ENCODE results near the gene FBN1.

FBN1 gene

GRCh38 chr15:48473667-48474066 is 171.8 kb downstream of the FBN1 start:
- no peak for DNase-seq (ENCODE audit: low read depth in 3 of 3, low spot score in 1 of 3)

- DNase-seq (ENCODE audit: low read depth in 3 of 3, low spot score in 1 of 3): no peak
Observed at GRCh38 chr15:48472756-48473155, 172.8 kb downstream of the FBN1 start.

DNA sequence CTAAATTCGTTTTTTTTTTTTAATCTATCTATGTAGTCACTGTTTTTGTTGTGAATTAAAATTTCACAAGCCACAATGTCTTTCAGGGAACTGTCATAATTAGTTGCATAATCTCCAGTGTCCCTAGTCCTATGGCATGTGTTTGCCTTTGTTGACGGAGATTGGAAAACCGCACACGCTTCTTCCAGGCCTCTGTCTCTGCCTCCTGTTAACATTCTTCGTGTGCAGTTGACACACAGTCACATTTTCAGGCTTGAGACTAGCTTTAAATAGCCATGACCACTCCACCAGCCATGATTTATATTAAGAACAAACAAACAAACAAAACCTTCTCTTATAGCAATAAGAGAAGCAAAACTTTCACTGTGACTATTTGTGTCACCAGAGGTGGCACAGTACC is 174.4 kb downstream of the FBN1 start:
- DNase-seq (ENCODE audit: low read depth in 3 of 3, low spot score in 1 of 3): no peak

DNA sequence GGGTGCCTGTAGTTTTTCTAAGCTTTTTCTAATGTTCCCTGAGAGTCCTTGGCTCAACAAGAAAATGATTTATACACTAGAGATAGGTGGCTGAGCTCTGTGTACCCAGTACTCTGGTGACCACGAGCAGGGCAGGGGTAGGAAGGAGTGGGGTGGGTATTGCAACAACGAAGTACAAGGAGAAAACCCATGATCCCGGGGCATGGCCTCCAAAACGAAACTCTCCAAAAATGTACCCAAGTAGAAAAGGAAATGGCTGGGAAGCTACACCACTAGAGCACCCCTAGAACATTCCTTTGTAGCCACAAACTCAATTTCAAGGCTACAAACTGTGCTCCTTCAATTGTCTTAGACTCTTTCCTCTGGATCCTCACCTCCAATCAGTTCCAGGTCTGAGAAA is 175.4 kb downstream of the FBN1 start:
- no peak for DNase-seq (ENCODE audit: low read depth in 3 of 3, low spot score in 1 of 3)

DNA sequence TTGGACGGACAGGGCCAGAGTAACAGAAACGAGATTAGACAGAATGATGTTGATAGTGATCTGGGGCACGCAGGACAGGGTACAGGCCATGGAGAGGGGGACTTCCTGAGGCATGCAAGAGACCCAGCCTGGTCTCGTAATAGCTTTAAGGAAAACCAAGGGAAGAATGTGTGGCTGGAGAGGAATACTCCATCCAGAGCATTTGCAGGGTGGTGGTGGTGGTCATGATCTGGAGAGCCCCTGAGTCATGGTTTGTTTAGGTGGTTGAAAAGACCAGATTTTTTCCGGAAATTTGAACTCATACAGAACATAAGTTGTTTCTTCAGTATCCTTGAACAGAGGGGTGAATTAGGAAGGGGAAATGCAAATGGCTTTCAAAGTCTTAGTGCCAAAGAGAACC is 175.8 kb downstream of the FBN1 start:
- no peak for DNase-seq (ENCODE audit: low read depth in 3 of 3, low spot score in 1 of 3)

- DNase-seq (ENCODE audit: low read depth in 3 of 3, low spot score in 1 of 3): no peak
Observed at GRCh38 chr15:48469271-48469670, 176.2 kb downstream of the FBN1 start.

DNA sequence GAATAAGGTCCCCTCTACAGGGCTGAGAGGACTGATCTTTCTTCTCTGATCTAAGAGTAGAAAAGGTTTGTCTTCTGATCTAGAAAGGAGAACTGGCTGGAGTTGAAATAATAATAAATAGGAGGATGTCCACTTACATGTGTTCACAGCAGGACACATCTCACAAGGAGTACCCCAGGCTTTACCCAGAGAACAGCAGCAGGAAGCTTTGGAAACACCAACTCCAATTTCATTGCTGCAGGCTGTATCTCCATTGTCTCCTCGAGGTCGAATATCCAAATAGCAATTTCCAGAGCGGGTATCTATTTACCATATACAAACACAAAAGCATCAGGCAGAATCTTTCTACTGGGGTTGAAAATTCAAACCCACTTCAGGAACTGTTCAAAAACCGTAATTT is 177.7 kb downstream of the FBN1 start:
- DNase-seq (ENCODE audit: low read depth in 3 of 3, low spot score in 1 of 3): no peak

- no peak for DNase-seq (ENCODE audit: low read depth in 3 of 3, low spot score in 1 of 3)
Observed at GRCh38 chr15:48466820-48467219, 178.7 kb downstream of the FBN1 start.

- DNase-seq (ENCODE audit: low read depth in 3 of 3, low spot score in 1 of 3): no peak
Observed at GRCh38 chr15:48466079-48466478, 179.4 kb downstream of the FBN1 start.

DNA sequence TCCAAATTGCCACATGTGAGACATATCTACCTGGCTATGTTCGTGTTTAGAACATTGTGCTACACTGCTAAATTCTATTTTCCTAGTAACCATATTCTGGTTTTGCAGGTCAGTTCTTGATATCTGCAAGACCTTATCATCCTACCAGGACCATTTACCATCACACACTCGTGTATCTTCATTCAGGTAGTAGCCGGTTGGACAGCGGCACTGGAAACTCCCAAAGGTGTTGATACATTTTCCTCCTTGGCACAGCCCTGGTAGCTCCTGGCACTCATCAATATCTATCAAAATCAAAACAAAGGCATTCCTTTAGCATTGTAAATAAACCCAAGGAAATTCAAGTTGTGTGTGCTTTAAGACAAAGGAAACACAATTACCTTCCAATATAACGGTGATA is 180.1 kb downstream of the FBN1 start:
- no peak for DNase-seq (ENCODE audit: low read depth in 3 of 3, low spot score in 1 of 3)

GRCh38 chr15:48463366-48463880 is 182.1 kb downstream of the FBN1 start:
- DNase-seq (ENCODE audit: low read depth in 3 of 3, low spot score in 1 of 3): no peak

DNA sequence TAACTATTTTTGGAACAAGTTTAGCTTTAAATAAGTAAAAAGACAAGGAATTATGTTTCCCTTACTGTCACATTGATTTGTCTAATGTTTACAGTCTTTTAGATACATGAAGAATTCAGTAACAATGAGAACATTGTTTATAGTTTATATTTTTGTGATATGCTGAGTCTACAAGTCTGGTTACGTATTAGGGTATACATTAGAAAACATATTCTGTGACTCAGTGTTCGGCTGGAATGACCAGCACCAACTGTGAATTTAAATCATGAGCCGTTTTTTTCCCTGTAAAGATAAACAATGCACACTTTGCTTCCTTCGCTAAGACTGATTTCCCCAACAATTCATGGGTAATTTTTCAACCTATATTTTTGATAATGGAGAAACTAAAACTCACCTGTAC is 182.8 kb downstream of the FBN1 start:
- DNase-seq (ENCODE audit: low read depth in 3 of 3, low spot score in 1 of 3): no peak

DNA sequence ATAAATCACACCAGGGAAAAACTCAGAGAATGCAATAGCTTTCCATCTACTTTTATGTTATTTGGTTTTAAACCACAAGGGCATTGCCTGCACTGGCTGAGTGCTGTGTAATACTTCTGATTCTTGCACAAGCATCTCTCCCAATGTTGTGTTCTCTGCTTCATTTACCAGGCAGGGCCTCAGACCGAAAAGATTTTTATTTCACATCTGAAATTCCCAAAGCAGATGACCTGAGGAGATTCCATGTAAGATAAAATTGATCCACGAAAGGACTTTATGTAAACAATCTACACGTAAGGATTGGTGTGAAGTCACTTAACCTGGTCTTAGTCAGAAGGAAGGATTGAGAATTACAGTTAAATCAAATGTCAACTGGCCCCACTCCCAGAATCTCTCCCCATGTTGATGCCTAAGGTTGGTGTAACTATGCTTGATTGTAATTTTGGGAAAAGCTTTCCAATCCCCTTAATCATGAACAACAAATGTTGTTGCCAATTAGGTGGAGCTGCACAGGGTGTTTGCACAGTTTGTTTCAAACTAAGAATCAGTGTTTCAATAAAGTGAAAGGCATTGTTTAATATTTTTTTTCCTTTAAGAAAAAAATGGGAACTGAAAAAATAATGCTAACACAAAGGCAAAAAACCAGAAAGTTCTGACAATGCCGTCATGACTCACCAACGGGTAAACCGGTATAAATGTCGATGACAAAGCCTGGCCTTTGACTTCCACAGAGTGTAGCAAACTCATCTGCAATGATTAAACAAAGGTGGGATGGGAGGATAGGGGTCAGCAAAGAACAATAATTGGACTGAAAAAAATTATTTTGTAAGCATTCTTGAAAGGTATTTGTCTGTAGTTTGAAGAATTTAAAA is 185.7 kb downstream of the FBN1 start:
- no peak for DNase-seq (ENCODE audit: low read depth in 3 of 3, low spot score in 1 of 3)

DNA sequence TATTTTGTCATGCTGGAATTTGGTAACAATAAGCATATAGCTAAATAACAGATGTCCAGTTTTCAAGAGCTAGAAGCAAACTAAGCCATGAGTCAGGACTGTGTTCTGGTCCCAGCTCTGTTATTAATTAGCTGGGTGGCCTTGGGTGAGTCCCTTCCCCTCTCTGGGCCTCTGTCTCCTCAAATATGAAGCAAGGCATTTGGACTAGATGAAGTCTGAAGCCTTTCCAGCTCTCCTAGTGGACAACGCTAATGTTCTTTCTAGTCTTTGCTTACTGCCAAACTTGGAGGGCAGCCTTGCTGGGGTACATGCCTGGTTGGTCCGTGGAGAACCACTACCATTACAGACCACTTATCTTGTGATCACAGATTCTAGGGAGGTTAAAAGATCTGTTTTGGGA is 186.6 kb downstream of the FBN1 start:
- no peak for DNase-seq (ENCODE audit: low read depth in 3 of 3, low spot score in 1 of 3)

GRCh38 chr15:48456134-48456533 is 189.4 kb downstream of the FBN1 start:
- DNase-seq (ENCODE audit: low read depth in 3 of 3, low spot score in 1 of 3): no peak

GRCh38 chr15:48451736-48452135 is 193.8 kb downstream of the FBN1 start:
- no peak for DNase-seq (ENCODE audit: low read depth in 3 of 3, low spot score in 1 of 3)

GRCh38 chr15:48451241-48451640 is 194.3 kb downstream of the FBN1 start:
- DNase-seq (ENCODE audit: low read depth in 3 of 3, low spot score in 1 of 3): no peak

- no peak for DNase-seq (ENCODE audit: low read depth in 3 of 3, low spot score in 1 of 3)
Observed at GRCh38 chr15:48449734-48450133, 195.8 kb downstream of the FBN1 start.

DNA sequence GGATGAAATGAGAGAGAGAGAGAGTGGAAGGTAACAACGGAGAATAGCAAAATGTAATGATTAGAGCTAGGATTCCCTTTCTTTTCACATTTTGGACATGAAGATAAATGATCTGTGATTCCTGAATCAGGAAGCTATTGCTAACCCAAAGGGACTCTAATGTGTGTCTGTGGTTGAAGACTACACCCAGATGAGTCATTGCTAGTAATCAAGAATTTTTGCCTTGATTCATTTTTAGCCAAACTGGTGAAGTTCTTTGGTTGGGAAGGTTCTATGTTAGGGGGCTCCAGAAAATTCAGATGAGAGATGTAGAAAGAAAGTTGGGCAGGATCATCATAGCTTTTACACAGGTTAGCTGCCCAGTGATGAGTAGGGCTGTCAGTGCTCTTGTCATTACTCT is 197.9 kb downstream of the FBN1 start:
- no peak for DNase-seq (ENCODE audit: low read depth in 3 of 3, low spot score in 1 of 3)

DNA sequence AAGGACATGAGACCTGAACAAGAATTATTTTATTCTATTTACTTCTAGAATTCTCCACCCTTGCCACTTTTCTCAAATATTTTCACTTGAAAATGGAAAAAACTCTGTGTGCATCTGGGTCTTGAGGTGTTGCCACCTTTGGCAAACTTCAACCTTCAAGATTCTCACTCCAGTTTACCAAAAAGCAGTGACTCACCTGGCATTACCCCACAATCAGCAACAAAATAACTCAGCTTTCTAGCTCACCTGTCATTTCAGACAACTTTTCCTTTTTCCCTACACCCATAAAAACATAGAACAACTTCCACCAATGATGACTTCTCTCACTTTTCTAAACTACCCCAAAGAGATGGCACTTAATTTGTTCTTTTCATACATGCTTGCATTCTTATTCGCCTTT is 198.5 kb downstream of the FBN1 start:
- DNase-seq (ENCODE audit: low read depth in 3 of 3, low spot score in 1 of 3): no peak

DNA sequence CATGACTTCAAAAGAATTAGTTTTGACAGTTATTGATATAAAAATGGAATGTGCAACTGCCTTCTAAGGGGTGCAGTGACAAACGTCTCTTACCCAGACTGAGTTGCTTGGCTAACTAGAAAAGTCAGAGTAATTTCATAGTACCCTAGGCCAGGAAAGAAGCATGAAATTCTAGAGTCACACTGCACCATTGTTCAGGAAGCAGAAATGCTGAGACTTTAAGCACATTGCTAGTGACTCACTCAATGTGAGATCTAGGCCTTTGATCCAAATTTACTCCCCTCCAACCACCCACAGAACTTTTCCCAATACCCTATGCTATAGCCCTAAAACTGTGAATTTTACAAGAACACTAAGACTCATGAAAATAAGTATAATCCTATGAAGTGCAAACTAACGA is 203.5 kb downstream of the FBN1 start:
- DNase-seq (ENCODE audit: low read depth in 3 of 3, low spot score in 1 of 3): no peak

DNA sequence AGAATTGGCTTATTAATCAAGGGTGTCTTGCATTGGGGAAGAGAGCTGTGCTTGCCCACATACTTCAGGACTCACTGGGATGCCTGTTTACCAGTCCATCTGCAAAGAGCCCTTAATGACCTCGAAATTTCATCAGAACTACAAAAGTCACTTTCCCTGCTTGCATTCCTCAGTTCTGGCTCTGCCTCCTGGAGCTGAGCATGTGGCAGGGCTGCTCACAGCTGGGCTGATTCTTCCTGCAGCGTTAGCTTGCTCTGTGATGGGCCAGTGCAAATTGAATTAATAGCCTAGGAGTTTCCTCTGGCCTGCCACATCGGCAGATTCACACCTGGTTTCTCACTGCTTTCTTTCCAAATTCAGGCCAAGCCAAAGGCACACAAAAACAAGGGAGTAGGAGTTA is 205.4 kb downstream of the FBN1 start:
- no peak for DNase-seq (ENCODE audit: low read depth in 3 of 3, low spot score in 1 of 3)

- DNase-seq (ENCODE audit: low read depth in 3 of 3, low spot score in 1 of 3): no peak
Observed at GRCh38 chr15:48437178-48437577, 208.3 kb downstream of the FBN1 start.
